Measurements from ENCODE around the gene ANO6.

DNA sequence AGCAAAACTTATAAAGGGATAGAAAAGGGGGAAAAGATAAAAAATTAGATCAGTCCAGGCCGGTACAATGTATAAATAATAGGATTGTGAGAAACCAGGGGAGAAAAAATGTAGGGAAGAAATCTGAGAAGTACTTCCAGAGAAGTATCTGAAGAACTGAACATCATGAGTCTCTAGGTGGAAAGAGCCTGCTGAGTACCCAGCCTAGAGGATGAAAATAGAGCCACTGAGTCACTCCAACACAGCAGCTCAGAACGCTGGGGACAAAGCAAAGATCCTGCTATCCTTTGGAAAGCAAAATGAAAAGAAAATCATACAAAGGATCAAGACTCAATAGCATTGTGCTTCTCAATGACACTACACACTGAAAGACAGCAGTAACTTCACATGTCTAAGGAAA, 138.0 kb downstream of the ANO6 start:
- TF ChIP-seq, protein P1, sequence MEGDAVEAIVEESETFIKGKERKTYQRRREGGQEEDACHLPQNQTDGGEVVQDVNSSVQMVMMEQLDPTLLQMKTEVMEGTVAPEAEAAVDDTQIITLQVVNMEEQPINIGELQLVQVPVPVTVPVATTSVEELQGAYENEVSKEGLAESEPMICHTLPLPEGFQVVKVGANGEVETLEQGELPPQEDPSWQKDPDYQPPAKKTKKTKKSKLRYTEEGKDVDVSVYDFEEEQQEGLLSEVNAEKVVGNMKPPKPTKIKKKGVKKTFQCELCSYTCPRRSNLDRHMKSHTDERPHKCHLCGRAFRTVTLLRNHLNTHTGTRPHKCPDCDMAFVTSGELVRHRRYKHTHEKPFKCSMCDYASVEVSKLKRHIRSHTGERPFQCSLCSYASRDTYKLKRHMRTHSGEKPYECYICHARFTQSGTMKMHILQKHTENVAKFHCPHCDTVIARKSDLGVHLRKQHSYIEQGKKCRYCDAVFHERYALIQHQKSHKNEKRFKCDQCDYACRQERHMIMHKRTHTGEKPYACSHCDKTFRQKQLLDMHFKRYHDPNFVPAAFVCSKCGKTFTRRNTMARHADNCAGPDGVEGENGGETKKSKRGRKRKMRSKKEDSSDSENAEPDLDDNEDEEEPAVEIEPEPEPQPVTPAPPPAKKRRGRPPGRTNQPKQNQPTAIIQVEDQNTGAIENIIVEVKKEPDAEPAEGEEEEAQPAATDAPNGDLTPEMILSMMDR (IDR thresholded peaks at IDR 0.05 in 8 of 11, conservative IDR thresholded peaks at IDR 0.05 in 3 of 11), result no peak
- no peak for TF ChIP-seq POLR2A (IDR thresholded peaks at IDR 0.05)
